ENCODE results near the gene TMCC2. TPM values are rescaled to one million over a fixed set of nuclear protein-coding genes. Genes with fewer than 3 reads are reported as not detected.
"Not testable (repeated sequence)": the region's sequence is repeated elsewhere in the genome, so short reads cannot be mapped to it uniquely, and the experiment has no call there.

Gene TMCC2
- total and polyA plus RNA-seq, 3 donors from 2014 or later = 8.5 to 14.7 (median 12.1) TPM

DNA sequence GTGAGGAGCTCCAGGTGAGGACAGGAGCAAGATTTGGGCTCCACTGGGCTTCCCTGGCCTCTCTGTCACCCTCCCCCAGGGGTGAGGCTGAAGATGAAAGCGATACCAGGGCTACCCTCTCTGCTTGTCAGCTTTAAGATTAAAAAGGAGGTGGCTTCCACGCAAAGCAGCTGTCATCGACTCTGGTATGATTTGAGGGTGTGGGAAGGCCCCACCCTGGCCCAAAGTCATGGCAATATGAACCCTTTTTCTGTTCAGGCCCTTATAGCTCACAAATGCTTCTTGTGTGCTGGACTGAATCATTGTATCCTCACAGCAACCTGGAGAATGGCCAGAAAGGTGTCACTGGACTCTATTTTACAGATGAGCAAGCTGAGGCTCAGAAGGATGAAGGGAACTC, 52.2 kb downstream of the TMCC2 start:
- Histone ChIP-seq H3K4me1 (peaks cover 7% of the 10 kb centered on the region), H3K4me3 (no peak overlapping the region), H3K27ac (no peak overlapping the region), H3K9me3 (no peaks in the 10 kb centered on the region), H3K36me3 (ENCODE audit: low read depth, missing control alignments) (no peaks in the 10 kb centered on the region), H3K27me3 (no peaks in the 10 kb centered on the region)
- 90 to 93% methylated on average over 3 of the region's 3 CpGs for WGBS, 2 donors
- intact Hi-C loops (cut with DNase I; ENCODE audit: low total_unique reads) = no loop called here
- TF ChIP-seq, protein P1, sequence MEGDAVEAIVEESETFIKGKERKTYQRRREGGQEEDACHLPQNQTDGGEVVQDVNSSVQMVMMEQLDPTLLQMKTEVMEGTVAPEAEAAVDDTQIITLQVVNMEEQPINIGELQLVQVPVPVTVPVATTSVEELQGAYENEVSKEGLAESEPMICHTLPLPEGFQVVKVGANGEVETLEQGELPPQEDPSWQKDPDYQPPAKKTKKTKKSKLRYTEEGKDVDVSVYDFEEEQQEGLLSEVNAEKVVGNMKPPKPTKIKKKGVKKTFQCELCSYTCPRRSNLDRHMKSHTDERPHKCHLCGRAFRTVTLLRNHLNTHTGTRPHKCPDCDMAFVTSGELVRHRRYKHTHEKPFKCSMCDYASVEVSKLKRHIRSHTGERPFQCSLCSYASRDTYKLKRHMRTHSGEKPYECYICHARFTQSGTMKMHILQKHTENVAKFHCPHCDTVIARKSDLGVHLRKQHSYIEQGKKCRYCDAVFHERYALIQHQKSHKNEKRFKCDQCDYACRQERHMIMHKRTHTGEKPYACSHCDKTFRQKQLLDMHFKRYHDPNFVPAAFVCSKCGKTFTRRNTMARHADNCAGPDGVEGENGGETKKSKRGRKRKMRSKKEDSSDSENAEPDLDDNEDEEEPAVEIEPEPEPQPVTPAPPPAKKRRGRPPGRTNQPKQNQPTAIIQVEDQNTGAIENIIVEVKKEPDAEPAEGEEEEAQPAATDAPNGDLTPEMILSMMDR (IDR thresholded peaks at IDR 0.05) = no peak
- TF ChIP-seq POLR2A (IDR thresholded peaks at IDR 0.05) = no peak
- DNase-seq = no peak

DNA sequence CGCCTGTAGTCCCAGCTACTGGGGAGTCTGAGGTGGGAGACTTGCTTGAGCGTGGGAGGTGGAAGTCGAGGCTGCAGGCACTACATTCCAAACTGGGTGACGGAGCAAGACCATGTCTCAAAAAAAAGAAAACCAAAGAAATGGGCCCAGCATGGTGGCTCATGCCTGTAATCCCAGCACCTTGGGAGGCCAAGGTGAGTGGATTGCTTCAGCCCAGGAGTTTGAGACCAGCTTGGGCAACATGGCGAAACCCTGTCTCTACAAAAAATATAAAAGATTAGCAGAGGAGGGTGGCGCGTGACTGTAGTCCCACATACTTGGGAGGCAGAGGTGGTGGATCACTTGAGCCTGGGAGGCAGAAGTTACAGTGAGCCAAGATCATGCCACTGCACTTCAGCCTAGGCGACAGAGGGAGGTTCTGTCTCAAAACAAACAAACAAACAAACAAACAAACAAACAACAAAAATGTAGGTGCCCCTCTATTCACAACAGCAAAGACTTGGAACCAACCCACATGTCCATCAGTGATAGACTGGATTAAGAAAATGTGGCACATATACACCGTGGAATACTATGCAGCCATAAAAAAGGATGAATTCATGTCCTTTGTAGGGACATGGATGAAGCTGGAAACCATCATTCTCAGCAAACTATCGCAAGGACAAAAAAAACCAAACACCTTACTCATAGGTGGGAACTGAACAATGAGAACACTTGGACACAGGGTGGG, 53.1 kb downstream of the TMCC2 start:
- H3K4me3 ChIP-seq; H3K9me3 ChIP-seq; H3K27me3 ChIP-seq; intact Hi-C loops (cut with DNase I; ENCODE audit: low total_unique reads); H3K27ac ChIP-seq; H3K36me3 ChIP-seq (ENCODE audit: low read depth, missing control alignments); DNase-seq: not testable (repeated sequence)
- H3K4me1 ChIP-seq = peaks cover 16% of the 10 kb centered on the region
- WGBS, 2 donors = 93 to 94% methylated on average over 10 of the region's 10 CpGs

DNA sequence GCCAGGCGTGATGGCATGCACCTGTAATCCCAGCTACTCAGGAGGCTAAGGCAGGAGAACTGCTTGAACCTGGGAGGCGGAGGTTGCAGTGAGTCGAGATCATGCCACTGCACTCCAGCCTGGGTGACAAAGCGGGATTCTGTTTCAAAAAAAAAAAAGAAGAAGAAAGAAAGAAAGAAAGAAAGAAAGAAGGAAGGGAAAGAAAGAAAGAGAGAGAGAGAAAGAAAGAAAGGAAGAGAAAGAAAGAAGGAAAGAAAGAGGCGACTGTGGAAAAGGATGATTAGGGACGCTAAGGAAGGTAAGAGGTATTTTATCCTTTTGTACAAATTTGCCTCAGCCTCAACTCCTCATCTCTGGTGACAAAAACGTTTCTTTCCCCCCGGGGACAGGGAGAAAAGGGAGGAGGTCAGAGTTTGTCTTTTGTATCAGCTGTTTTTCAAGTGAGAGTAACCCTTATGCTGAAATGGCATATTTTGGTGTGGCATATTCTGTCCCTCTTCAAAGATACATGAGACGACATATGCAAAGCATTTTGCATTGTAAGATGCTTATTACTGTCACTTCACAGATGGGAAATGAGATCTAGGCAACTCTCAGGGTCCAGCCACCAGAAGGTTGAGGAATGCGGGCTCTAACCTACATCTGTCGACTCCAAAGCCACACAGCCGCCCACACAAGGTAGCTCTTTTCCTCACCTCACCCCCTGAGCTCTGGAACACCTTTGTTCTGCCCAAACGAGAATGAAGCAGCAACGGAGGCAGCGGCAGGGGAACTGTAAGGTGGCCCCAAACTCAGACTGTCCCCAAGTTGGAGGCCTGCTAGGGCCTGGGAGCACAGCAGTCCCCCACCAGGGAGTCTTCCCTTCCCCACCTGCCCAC, 55.8 kb downstream of the TMCC2 start:
- Histone ChIP-seq H3K9me3 (no peaks in the 10 kb centered on the region), H3K4me1 (peaks cover 21% of the 10 kb centered on the region), H3K27me3 (no peaks in the 10 kb centered on the region), H3K27ac (no peak overlapping the region), H3K36me3 (ENCODE audit: low read depth, missing control alignments) (no peaks in the 10 kb centered on the region), H3K4me3 (no peak overlapping the region)
- no peak for TF ChIP-seq POLR2A (IDR thresholded peaks at IDR 0.05)
- TF ChIP-seq, protein P1 (IDR thresholded peaks at IDR 0.05) = no peak
- 83 to 85% methylated on average over 15 of the region's 15 CpGs for WGBS, 2 donors
- intact Hi-C loops (cut with DNase I; ENCODE audit: low total_unique reads) = no loop called here
- DNase-seq = no peak

DNA sequence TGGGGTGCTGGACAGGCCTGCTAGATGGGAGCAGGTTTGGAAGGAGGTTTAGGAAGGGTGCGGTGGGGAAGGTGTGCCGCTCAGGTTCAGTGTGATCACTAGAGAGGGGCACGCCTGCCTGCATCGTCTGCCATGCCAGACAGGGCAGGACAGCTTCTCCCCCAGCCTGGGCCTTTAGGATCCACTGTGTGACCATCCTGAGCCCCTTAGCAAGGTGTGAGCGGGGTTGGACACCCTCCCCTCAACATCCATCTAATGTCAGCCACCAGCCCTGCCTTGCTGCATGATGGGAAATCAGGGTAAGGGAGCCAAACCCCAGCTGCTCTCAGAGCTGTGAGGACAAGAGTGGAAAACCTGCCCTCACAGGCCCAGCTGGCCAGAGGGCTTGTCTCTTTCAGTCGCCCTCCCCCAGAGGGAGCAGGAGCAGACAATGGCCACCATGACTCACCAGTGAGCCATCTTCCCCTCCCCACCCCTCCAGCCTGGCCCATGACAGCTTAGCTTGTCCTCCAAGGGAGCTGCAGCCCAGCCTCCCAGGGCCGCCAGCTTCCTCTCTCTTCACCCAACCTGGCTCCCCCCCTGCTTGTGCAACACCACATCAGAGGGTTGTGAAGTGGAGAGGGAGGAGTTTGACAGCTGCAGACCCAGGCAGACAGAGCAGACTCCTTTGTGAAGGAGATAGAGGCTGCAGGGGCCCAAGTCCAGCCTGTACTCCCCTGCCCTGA, 56.8 kb downstream of the TMCC2 start:
- no peak overlapping the region for H3K27ac ChIP-seq
- DNase-seq = peak; percentile 77
- H3K36me3 ChIP-seq (ENCODE audit: low read depth, missing control alignments) = no peaks in the 10 kb centered on the region
- no peaks in the 10 kb centered on the region for H3K9me3 ChIP-seq
- intact Hi-C loops (cut with DNase I; ENCODE audit: low total_unique reads) = no loop called here
- WGBS, 2 donors = 50 to 78% methylated on average over 1 to 6 of the region's 7 CpGs
- no peak overlapping the region for H3K4me3 ChIP-seq
- TF ChIP-seq, protein P1 (IDR thresholded peaks at IDR 0.05) = no peak
- TF ChIP-seq POLR2A (IDR thresholded peaks at IDR 0.05) = no peak
- H3K27me3 ChIP-seq = no peaks in the 10 kb centered on the region
- H3K4me1 ChIP-seq = peaks cover 21% of the 10 kb centered on the region

Measured in testis (tissue), 3 donors.